ENCODE data around the gene CNTN1. TPM values are rescaled to one million over a fixed set of nuclear protein-coding genes. Genes with fewer than 3 reads are reported as not detected.

CNTN1 gene
- total and polyA plus RNA-seq, 2 of the 8 experiments (the other 6 are each of a cell fraction or from before 2014, with no cell fraction given), result 7.2 to 21.8 TPM

DNA sequence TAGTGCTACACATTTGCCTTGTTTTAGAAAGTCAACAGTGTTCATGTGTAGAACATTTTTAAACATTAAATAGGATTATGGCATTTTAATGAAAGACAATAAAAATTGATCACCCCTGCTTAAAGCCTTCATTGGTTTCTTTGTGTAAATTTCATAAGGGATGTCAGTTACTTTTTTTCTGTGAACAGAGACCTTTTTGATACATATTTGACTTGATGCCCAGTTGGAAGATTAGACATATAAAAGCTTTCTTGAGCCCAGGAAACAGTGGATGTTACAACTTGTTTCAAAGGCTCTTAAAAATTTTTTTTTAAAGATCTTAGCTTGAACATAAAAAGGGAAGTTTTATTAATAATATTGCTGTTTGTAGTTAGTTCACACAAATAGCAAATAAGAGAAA is 327.2 kb downstream of the CNTN1 start:
- H2AK5ac ChIP-seq (ENCODE audit: low read depth, low read length), result no peak overlapping the region
- no peak overlapping the region for H3K14ac ChIP-seq (ENCODE audit: insufficient read length)
- no peak overlapping the region for H2BK12ac ChIP-seq (ENCODE audit: low read depth, low read length)
- no peaks in the 10 kb centered on the region for H4K20me1 ChIP-seq (replicated peaks in 1 of 2; ENCODE audit: control insufficient read depth in 1 of 2, insufficient read depth in 2 of 2, low read length in 2 of 2)
- no peaks in the 10 kb centered on the region for H3K79me2 ChIP-seq (ENCODE audit: control insufficient read depth in 1 of 2, insufficient read depth in 2 of 2, low read length in 2 of 2)
- no peak overlapping the region for H2BK15ac ChIP-seq (ENCODE audit: low read length)
- H3K4me1 ChIP-seq (replicated peaks in 1 of 4; ENCODE audit: control insufficient read depth in 3 of 4, insufficient read depth in 4 of 4, low read length in 3 of 4), result no peaks in the 10 kb centered on the region
- no peak overlapping the region for H3K27ac ChIP-seq (ENCODE audit: low read depth, low read length)
- no peak overlapping the region for H3K18ac ChIP-seq (ENCODE audit: extremely low read depth, low read length)
- H2BK5ac ChIP-seq (ENCODE audit: low read depth, low read length), result no peak overlapping the region
- no peak overlapping the region for H3K4me2 ChIP-seq (ENCODE audit: insufficient read depth in 1 of 2, low read depth in 2 of 2, low read length in 2 of 2)
- no peak overlapping the region for H4K8ac ChIP-seq (ENCODE audit: extremely low read depth, insufficient read depth, low read length)
- no peak overlapping the region for H4K5ac ChIP-seq (ENCODE audit: insufficient read length, low read depth, low read length)
- H3K9ac ChIP-seq (replicated peaks in 1 of 4; ENCODE audit: extremely low read depth in 1 of 4, low read depth in 3 of 4, low read length in 3 of 4), result no peak overlapping the region
- H2AFZ ChIP-seq (ENCODE audit: low read length), result no peak overlapping the region
- H3K23ac ChIP-seq (ENCODE audit: insufficient read length), result no peak overlapping the region
- no peaks in the 10 kb centered on the region for H3K23me2 ChIP-seq (ENCODE audit: low read depth, low read length)
- no peak for FAIRE-seq
- DNase-seq (ENCODE audit: low read depth in 1 of 2, low spot score in 2 of 2), result no peak
- H3K27me3 ChIP-seq (replicated peaks in 1 of 4; ENCODE audit: control insufficient read depth in 3 of 4, extremely low read depth in 1 of 4, insufficient read depth in 3 of 4, low read length in 3 of 4), result no peaks in the 10 kb centered on the region
- ChIA-PET POLR2A (ENCODE audit: partially characterized antibody) (no interaction called here), CTCF (ENCODE audit: partially characterized antibody) (interaction anchor here (1.5 kb wide), 1 partner anchor 14 kb away, joined by 5 read pairs; no protein-coding TSS in a partner anchor)
- H2BK20ac ChIP-seq (ENCODE audit: low read length), result no peak overlapping the region
- H3K4me3 ChIP-seq (ENCODE audit: extremely low read depth in 1 of 4, insufficient read depth in 2 of 4, low read depth in 3 of 4, low read length in 4 of 4), result no peak overlapping the region
- H3K56ac ChIP-seq (replicated peaks; ENCODE audit: insufficient read length, low read depth, low read length), result no peak overlapping the region
- no peaks in the 10 kb centered on the region for H3K36me3 ChIP-seq (ENCODE audit: control insufficient read depth in 2 of 4, insufficient read depth in 4 of 4, low read length in 3 of 4)
- H3K79me1 ChIP-seq (ENCODE audit: low read depth, low read length), result no peaks in the 10 kb centered on the region
- no peak overlapping the region for H3K4ac ChIP-seq (replicated peaks; ENCODE audit: insufficient read length, low read depth, low read length)
- H4K91ac ChIP-seq (replicated peaks; ENCODE audit: insufficient read length, low read length), result no peak overlapping the region
- no peaks in the 10 kb centered on the region for H3K9me3 ChIP-seq (ENCODE audit: insufficient read depth in 2 of 2, low read depth in 1 of 2, low read length in 1 of 2)
- no peak overlapping the region for H2BK120ac ChIP-seq (replicated peaks; ENCODE audit: low read depth, low read length)
- no peak for TF ChIP-seq NRF1 (IDR thresholded peaks at IDR 0.05; ENCODE audit: low read depth, low read length)
- no peak for TF ChIP-seq HDAC2 (IDR thresholded peaks at IDR 0.05; ENCODE audit: borderline replicate concordance in 1 of 2, low read depth in 2 of 2, low read length in 2 of 2)
- TF ChIP-seq SIRT6 (IDR thresholded peaks at IDR 0.05; ENCODE audit: low read length), result no peak
- TF ChIP-seq BACH1 (IDR thresholded peaks at IDR 0.05; ENCODE audit: low read length), result no peak
- TF ChIP-seq POLR2AphosphoS5 (IDR thresholded peaks at IDR 0.05; ENCODE audit: low read depth, low read length), result no peak
- TF ChIP-seq CTCF (IDR thresholded peaks at IDR 0.05; ENCODE audit: control extremely low read depth in 1 of 3, insufficient read depth in 1 of 3, low read depth in 1 of 3, low read length in 3 of 3), result no peak
- no peak for TF ChIP-seq TAF1 (IDR thresholded peaks at IDR 0.05; ENCODE audit: low read depth, low read length)
- TF ChIP-seq KDM5A (IDR thresholded peaks at IDR 0.05; ENCODE audit: low read length), result no peak
- no peak for TF ChIP-seq KDM1A (IDR thresholded peaks at IDR 0.05; ENCODE audit: borderline replicate concordance, low read length)
- no peak for TF ChIP-seq ASH2L (IDR thresholded peaks at IDR 0.05; ENCODE audit: low read length)
- no peak for TF ChIP-seq TAF7 (optimal IDR thresholded peaks at IDR 0.05; ENCODE audit: borderline replicate concordance, low read depth, low read length)
- no peak for TF ChIP-seq TEAD4 (IDR thresholded peaks at IDR 0.05; ENCODE audit: low read depth, low read length)

Measured in H1 (cell line).